Vagina (tissue), 2 donors: ENCODE measurements around the gene PRRC2B. TPM values are rescaled to one million over a fixed set of nuclear protein-coding genes. Genes with fewer than 3 reads are reported as not detected.
A peak's percentile ranks its signal among the peaks of the same experiment; 100 is the strongest.
"Not testable (repeated sequence)": the region's sequence is repeated elsewhere in the genome, so short reads cannot be mapped to it uniquely, and the experiment has no call there.

Experiments used
- DNase-seq, 2 donors: peaks; one replicate each; pipeline ENCODE4 v3.0.0-alpha.2; 2017; ENCODE audit errors: extremely low spot score in 2 of 2
- H3K27ac ChIP-seq: fragments of 200-600 bp; sonication (generic); one replicate; pipeline ENCODE4 v1.5.1; 2019
- H3K27me3 ChIP-seq: fragments of 200-600 bp; sonication (generic); one replicate; pipeline ENCODE4 v1.5.1; 2019
- H3K36me3 ChIP-seq, 2 donors: fragments of 200-600 bp; sonication (generic); one replicate each; pipeline ENCODE4 v1.5.1; 2017 to 2019
- H3K4me1 ChIP-seq: fragments of 200-600 bp; sonication (generic); one replicate; pipeline ENCODE4 v1.5.1; 2019
- H3K4me3 ChIP-seq, 2 donors: fragments of 200-600 bp; sonication (generic); 1 replicate in 1 of 2; 2 replicates in 1 of 2; pipeline ENCODE4 v1.5.1; 2016 to 2019
- H3K9me3 ChIP-seq: fragments of 200-600 bp; sonication (generic); one replicate; pipeline ENCODE4 v1.5.1; 2019
- POLR2A ChIP-seq, 2 donors: fragments of 450-650 bp; IDR thresholded peaks; one replicate each; pipeline ENCODE4 v1.6.1; 2017; ENCODE audit warnings: antibody characterized with exemption in 2 of 2, mild to moderate bottlenecking in 2 of 2, moderate library complexity in 2 of 2
- POLR2AphosphoS5 ChIP-seq, 2 donors: sonication (generic); formaldehyde crosslinking; IDR thresholded peaks; one replicate each; pipeline ENCODE4 v1.9.0; 2017; ENCODE audit warnings: antibody characterized with exemption in 2 of 2, mild to moderate bottlenecking in 2 of 2, low read depth in 1 of 2; ENCODE audit not compliant: insufficient read depth in 1 of 2
- intact Hi-C: fragments of 100-400 bp; cut with DNase I; formaldehyde crosslinking; loops from one replicate; pipeline ENCODE4 v1.15.1; 2023
- small RNA-seq: library from RNA; depleted of rRNA; stranded (forward); fragments of <200 nt; gene quantifications from one replicate; pipeline ENCODE3, GENCODE V24; 2016
- total RNA-seq: library from RNA; depleted of rRNA; stranded (reverse); fragments of >200 nt; gene quantifications from one replicate; pipeline ENCODE4 v1.2.3, GENCODE V29; 2016
- TF ChIP-seq, protein P1 (sequence below), 3 experiments: fragments of 450-650 bp in 2 of 3; fragments of 200-600 bp in 1 of 3; sonication (generic) in 1 of 3; IDR thresholded peaks; one replicate each; pipeline ENCODE4 v1.5.1; 2017 to 2019; ENCODE audit warnings: antibody characterized with exemption in 3 of 3, mild to moderate bottlenecking in 2 of 3, moderate library complexity in 2 of 3

Gene PRRC2B
- total RNA-seq, 1 donor from 2014 or later = 116 TPM

DNA sequence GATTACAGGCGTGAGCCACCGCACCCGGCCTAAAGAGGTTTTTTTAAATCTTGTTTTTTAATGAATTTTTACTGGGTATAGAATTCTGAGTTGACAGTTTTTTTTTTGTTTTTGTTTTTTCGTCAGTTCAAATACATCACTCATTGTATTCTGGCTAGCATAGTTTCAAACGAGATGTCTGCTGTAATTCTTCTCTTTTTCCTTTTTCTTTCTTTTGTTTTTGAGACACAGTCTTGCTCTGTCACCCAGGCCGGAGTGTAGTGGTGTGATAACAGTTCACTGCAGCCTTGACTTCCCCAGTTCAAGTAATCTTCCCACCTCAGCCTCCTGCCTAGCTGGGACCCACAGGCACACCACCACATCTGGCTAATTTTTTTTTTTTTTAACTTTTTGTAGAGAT is 149.3 kb downstream of the PRRC2B start:
- no peak for DNase-seq
- H3K9me3 ChIP-seq = peaks cover 5% of the 10 kb centered on the region
- no peak for TF ChIP-seq POLR2AphosphoS5 (IDR thresholded peaks at IDR 0.05; ENCODE audit: insufficient read depth in 1 of 2, low read depth in 1 of 2)
- H3K36me3 ChIP-seq = no peaks in the 10 kb centered on the region
- intact Hi-C loops = no loop called here
- H3K27me3 ChIP-seq = peaks cover 9% of the 10 kb centered on the region
- no peak overlapping the region for H3K27ac ChIP-seq
- no peak overlapping the region for H3K4me3 ChIP-seq
- peaks cover 21% of the 10 kb centered on the region for H3K4me1 ChIP-seq

DNA sequence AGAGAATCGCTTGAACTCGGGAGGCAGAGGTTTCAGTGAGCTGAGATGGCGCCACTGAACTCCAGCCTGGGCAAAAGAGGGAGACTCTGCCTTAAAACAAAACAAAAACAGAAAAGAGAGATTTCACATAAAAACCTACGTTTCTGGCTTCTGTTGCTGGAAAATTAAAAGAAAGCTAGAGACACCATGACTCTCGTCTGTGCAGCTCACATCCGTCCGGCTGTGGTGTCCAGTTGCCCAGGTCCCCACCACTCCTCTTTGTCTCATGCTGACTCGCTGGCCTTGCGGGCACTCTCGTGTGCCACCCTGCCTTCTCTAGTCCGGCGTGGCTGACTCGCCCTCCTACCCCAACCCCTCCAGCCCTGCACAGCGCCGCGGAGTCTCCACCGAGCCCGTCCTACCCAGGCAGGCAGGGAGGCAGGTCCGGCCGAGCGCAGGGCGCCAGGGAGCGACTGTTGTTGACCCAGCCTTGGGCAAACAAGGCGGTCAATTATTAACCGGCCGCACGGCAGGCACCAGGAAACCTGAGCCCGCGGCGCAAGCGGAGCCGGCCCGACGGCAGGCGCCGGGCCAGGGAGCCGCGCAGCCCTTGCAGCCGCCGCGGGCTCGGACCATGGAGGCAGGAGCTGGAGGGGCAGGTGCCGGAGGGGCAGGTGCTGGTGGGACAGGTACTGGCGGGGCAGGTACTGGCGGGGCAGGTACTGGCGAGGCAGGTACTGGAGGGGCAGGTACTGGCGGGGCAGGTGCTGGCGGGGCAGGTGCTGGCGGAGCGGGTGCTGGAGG is 151.3 kb downstream of the PRRC2B start, which contains the start of gene PRRT1B:
TSS of gene PRRT1B (plus strand) at position 521 of the 783 bp plus-strand sequence. CDS start at position 614, 93 bp downstream.
- Histone ChIP-seq H3K4me3 (peak within 1 kb of the TSS in 1 of 2 donors; percentile 1), H3K36me3 (no peaks in the 10 kb centered on the region), H3K27me3 (peaks cover 9% of the 10 kb centered on the region), H3K27ac (no peak within 1 kb of the TSS), H3K4me1 (peaks cover 21% of the 10 kb centered on the region), H3K9me3 (peaks cover 5% of the 10 kb centered on the region)
- no peak for DNase-seq
- intact Hi-C loops = no loop called here
- TF ChIP-seq POLR2AphosphoS5 (IDR thresholded peaks at IDR 0.05; ENCODE audit: insufficient read depth in 1 of 2, low read depth in 1 of 2) = no peak
- TF ChIP-seq POLR2A (IDR thresholded peaks at IDR 0.05) = no peak
- TF ChIP-seq, protein P1, sequence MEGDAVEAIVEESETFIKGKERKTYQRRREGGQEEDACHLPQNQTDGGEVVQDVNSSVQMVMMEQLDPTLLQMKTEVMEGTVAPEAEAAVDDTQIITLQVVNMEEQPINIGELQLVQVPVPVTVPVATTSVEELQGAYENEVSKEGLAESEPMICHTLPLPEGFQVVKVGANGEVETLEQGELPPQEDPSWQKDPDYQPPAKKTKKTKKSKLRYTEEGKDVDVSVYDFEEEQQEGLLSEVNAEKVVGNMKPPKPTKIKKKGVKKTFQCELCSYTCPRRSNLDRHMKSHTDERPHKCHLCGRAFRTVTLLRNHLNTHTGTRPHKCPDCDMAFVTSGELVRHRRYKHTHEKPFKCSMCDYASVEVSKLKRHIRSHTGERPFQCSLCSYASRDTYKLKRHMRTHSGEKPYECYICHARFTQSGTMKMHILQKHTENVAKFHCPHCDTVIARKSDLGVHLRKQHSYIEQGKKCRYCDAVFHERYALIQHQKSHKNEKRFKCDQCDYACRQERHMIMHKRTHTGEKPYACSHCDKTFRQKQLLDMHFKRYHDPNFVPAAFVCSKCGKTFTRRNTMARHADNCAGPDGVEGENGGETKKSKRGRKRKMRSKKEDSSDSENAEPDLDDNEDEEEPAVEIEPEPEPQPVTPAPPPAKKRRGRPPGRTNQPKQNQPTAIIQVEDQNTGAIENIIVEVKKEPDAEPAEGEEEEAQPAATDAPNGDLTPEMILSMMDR (IDR thresholded peaks at IDR 0.05) = no peak

DNA sequence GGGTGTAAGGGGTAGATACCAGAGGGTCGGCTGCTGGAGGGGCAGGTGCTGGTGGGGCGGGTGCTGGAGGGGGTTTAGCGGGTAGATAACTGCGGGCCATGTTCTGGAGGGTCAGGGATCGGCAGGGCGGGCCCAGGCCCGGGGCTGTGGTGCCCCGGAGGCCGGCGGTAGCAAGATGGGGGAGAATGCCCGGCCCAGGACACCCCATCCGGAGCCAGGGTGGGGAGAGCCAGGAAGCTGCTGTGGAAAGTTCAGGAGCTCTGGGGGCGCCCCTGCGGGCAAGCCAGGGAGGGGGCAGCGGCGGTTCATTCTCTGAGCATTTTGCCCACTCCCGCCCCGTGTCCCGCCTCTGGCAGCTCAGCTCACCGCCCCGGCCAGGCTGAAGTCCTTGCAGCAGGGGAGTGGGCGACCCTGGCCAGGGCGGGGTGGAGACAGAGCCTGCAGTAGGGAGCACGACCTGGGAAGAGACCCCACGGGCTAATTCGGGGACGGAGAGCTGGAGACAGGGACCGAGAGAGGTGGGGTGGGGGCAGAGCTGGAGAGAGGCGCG is 152.0 kb downstream of the PRRC2B start:
- Histone ChIP-seq H3K9me3 (peaks cover 5% of the 10 kb centered on the region), H3K4me1 (peaks cover 21% of the 10 kb centered on the region), H3K27ac (no peak overlapping the region), H3K27me3 (peaks cover 9% of the 10 kb centered on the region), H3K4me3 (peak overlapping the region in 1 of 2 donors; percentile 1), H3K36me3 (no peaks in the 10 kb centered on the region)
- intact Hi-C loops = no loop called here
- no peak for TF ChIP-seq POLR2A (IDR thresholded peaks at IDR 0.05)
- TF ChIP-seq POLR2AphosphoS5 (IDR thresholded peaks at IDR 0.05; ENCODE audit: insufficient read depth in 1 of 2, low read depth in 1 of 2) = no peak
- TF ChIP-seq, protein P1 (IDR thresholded peaks at IDR 0.05) = no peak
- no peak for DNase-seq

DNA sequence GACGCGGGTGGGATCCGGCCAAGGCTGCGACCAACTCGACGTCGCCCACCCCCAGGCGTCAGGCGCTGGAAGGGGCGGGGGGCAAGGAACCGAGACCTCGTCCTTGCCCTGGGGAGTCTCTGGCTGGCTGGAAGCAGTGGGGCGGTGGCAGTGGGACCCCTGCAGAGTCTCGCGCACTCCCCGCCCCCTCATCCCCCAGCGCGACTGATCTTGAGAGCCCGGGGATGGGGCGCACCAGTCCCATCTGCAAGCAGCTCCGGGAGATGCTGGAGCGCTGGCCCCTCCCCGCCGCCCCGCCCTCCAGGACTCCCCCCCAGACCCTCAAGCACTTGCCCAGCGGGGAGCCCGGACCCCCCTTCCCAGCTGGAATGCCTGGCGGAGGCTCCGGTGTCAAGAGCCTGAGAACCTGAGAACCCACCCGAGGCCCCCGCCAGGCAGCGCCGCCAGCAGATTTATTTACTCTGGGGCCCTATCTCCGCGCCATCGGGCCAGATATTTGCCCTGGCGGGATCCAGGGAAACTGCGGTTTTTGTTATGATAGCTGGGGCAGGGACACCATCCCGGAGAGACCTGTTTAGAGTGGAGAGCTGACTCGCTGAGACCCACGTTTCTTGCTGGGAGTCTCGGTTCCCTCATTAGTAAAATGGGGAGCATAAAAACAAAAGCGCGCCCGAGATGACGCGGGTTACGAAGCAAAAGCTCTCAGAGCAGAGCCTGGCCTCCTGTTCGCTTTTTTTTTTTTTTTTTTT is 152.6 kb downstream of the PRRC2B start:
- Histone ChIP-seq H3K27me3 (peaks cover 9% of the 10 kb centered on the region), H3K27ac (no peak overlapping the region), H3K4me1 (peaks cover 21% of the 10 kb centered on the region), H3K9me3 (peaks cover 5% of the 10 kb centered on the region), H3K36me3 (no peaks in the 10 kb centered on the region), H3K4me3 (peak overlapping the region; percentile 1 to 15)
- intact Hi-C loops = no loop called here
- DNase-seq = no peak
- TF ChIP-seq POLR2A (IDR thresholded peaks at IDR 0.05) = no peak
- TF ChIP-seq, protein P1 (IDR thresholded peaks at IDR 0.05) = no peak
- TF ChIP-seq POLR2AphosphoS5 (IDR thresholded peaks at IDR 0.05; ENCODE audit: insufficient read depth in 1 of 2, low read depth in 1 of 2) = no peak

DNA sequence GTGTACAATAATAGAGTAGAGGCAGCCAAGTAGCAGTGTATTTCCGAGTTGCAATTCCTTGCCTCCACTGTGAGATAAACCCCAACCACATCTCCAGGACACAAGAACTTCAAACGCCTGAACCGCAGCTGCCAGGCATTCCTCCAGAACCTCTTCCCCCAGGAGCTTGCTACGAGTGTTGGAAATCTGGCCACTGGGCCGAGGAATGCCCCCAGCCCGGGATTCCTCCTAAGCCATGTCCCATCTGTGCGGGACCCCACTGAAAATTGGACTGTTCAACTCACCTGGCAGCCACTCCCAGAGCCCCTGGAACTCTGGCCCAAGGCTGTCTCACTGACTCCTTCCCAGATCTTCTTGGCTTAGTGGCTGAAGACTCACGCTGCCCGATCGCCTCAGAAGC is 155.3 kb downstream of the PRRC2B start:
- H3K36me3 ChIP-seq, H3K27ac ChIP-seq, DNase-seq, H3K4me3 ChIP-seq, H3K27me3 ChIP-seq, intact Hi-C loops, H3K9me3 ChIP-seq: not testable (repeated sequence)
- H3K4me1 ChIP-seq = peaks cover 21% of the 10 kb centered on the region

Small RNAs within 50 kb of the gene (small RNA-seq; reads per million reads assigned to genes)
- gene SNORD62A = not detected
- 0.69 reads per million for gene SNORD62B

Other genes with a start within 250 kb of the PRRC2B start
- 2.5 TPM for gene FAM78A, start 117.6 kb upstream of the PRRC2B start, total RNA-seq
- 11.8 TPM for gene PLPP7, start 104.4 kb upstream of the PRRC2B start, total RNA-seq
- gene POMT1, start 108.8 kb downstream of the PRRC2B start, total RNA-seq = 14.5 TPM
- gene UCK1, start 137.2 kb downstream of the PRRC2B start, total RNA-seq = 37.3 TPM
- gene PRRT1B, start 151.4 kb downstream of the PRRC2B start, total RNA-seq = not detected